Mucosa of descending colon (tissue), 3 donors: ENCODE measurements around the gene PAX3. TPM values are rescaled to one million over a fixed set of nuclear protein-coding genes. Genes with fewer than 3 reads are reported as not detected.

Source experiments
- ATAC-seq: fragments of 200-7000 bp; cut with Tn5 transposase; one replicate; pipeline ENCODE4 v1.9.1; 2020; ENCODE audit warnings: mild to moderate bottlenecking, moderate library complexity
- DNase-seq, 3 donors: peaks; one replicate each; pipeline ENCODE4 v3.0.0-alpha.2; 2020
- H3K36me3 ChIP-seq: fragments of 200-600 bp; one replicate; pipeline ENCODE4 v1.8.0; 2021; ENCODE audit warnings: low read depth, mild to moderate bottlenecking
- H3K4me1 ChIP-seq: fragments of 200-600 bp; one replicate; pipeline ENCODE4 v1.8.0; 2021; ENCODE audit warnings: low read depth, mild to moderate bottlenecking
- H3K4me3 ChIP-seq: fragments of 200-600 bp; one replicate; pipeline ENCODE4 v1.8.0; 2021; ENCODE audit warnings: mild to moderate bottlenecking
- H3K9me3 ChIP-seq: fragments of 200-600 bp; one replicate; pipeline ENCODE4 v1.8.0; 2021; ENCODE audit warnings: mild to moderate bottlenecking
- CTCF ChIP-seq: fragments of 200-600 bp; IDR thresholded peaks from one replicate; pipeline ENCODE4 v1.8.0; 2022; ENCODE audit warnings: antibody characterized with exemption, mild to moderate bottlenecking
- intact Hi-C, 2 donors: fragments of 100-400 bp; cut with DNase I in 1 of 2; cut with micrococcal nuclease in 1 of 2; formaldehyde crosslinking; loops; one replicate each; pipeline versions ENCODE4 v1.11.0 to v1.11.1; 2022; cut with DNase I, micrococcal nuclease
- total RNA-seq, 3 donors: library from RNA; stranded (reverse); fragmentation: NEBNext Ultra II Directional in 2 of 3; extraction: Animal tissue kit (Norgen Biotek cat#: 25700) in 2 of 3; gene quantifications; one replicate each; pipeline versions ENCODE4 v1.2.1 to v1.2.4, GENCODE V29; 2021 to 2023
- donor health status: DM: no; HTN: no; CAD: no; lungs with moderate emphysema.
- donor health status: DM: no; HTN: no; CAD: no.
- donor health status: DM: no; HTN: yes; CAD: no.

Gene PAX3
- total RNA-seq, 3 donors from 2014 or later = not detected

GRCh38 chr2:222238072-222238471 is 60.7 kb downstream of the PAX3 start:
- no peaks in the 10 kb centered on the region for H3K36me3 ChIP-seq
- H3K9me3 ChIP-seq = no peaks in the 10 kb centered on the region
- H3K4me1 ChIP-seq = no peaks in the 10 kb centered on the region
- no peak for TF ChIP-seq CTCF
- intact Hi-C loops = no loop called here
- no peak for ATAC-seq
- DNase-seq = no peak
- H3K4me3 ChIP-seq = no peak overlapping the region

GRCh38 chr2:222232839-222233238 is 66.0 kb downstream of the PAX3 start:
- Histone ChIP-seq H3K4me3 (no peak overlapping the region), H3K9me3 (no peaks in the 10 kb centered on the region), H3K36me3 (no peaks in the 10 kb centered on the region), H3K4me1 (no peaks in the 10 kb centered on the region)
- intact Hi-C loops = no loop called here
- TF ChIP-seq CTCF = no peak
- DNase-seq = no peak
- ATAC-seq = no peak

DNA sequence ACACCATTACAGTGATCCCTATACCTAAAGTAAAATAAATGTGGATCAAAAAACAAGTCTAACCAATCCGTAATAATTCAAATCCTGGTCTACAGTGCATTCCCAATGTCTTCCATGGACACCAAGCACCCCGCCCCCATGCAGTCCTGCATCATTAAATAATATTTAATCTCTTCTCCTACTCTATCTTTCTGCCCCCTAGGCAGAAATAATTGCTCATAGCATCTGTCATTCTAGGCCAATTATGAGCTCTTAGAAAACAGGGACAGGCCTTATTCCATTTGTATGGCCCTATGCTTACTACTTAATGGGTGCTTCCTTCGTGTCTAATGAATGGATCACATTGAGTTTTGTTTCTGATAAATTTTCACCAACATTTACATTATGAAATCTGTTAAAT is 66.4 kb downstream of the PAX3 start:
- Histone ChIP-seq H3K4me1 (no peaks in the 10 kb centered on the region), H3K4me3 (no peak overlapping the region), H3K9me3 (no peaks in the 10 kb centered on the region), H3K36me3 (no peaks in the 10 kb centered on the region)
- DNase-seq = no peak
- no peak for TF ChIP-seq CTCF
- intact Hi-C loops = no loop called here
- no peak for ATAC-seq

GRCh38 chr2:222228054-222228453 is 70.7 kb downstream of the PAX3 start:
- no peak for TF ChIP-seq CTCF
- ATAC-seq (no peak), DNase-seq (no peak)
- H3K36me3 ChIP-seq = no peaks in the 10 kb centered on the region
- no peaks in the 10 kb centered on the region for H3K9me3 ChIP-seq
- H3K4me3 ChIP-seq = no peak overlapping the region
- intact Hi-C loops = no loop called here
- H3K4me1 ChIP-seq = no peaks in the 10 kb centered on the region

- no peak for DNase-seq
- intact Hi-C loops = no loop called here
- Histone ChIP-seq H3K36me3 (no peaks in the 10 kb centered on the region), H3K4me1 (no peaks in the 10 kb centered on the region), H3K4me3 (no peak overlapping the region), H3K9me3 (no peaks in the 10 kb centered on the region)
- no peak for TF ChIP-seq CTCF
- ATAC-seq = no peak
Measured at GRCh38 chr2:222218786-222219185, 80.0 kb downstream of the PAX3 start.

- ATAC-seq = no peak
Measured at GRCh38 chr2:222217712-222218111, 81.1 kb downstream of the PAX3 start.

More at GRCh38 chr2:222217712-222218111, 81.1 kb downstream of the PAX3 start:
- no peak for DNase-seq
- Histone ChIP-seq H3K4me3 (no peak overlapping the region), H3K36me3 (no peaks in the 10 kb centered on the region), H3K9me3 (no peaks in the 10 kb centered on the region), H3K4me1 (no peaks in the 10 kb centered on the region)
- intact Hi-C loops = no loop called here
- TF ChIP-seq CTCF = no peak
